HG03565 (cell line): ENCODE data around the gene PITPNM1.
"Not testable (repeated sequence)": the region's sequence is repeated elsewhere in the genome, so short reads cannot be mapped to it uniquely, and the experiment has no call there.

Experiments used
- ATAC-seq: cut with Tn5 transposase; IDR thresholded peaks from one replicate; pipeline ENCODE4 v1.9.1; 2021; ENCODE audit warnings: mild to moderate bottlenecking, moderate library complexity; ENCODE audit not compliant: unreplicated experiment

PITPNM1 gene

DNA sequence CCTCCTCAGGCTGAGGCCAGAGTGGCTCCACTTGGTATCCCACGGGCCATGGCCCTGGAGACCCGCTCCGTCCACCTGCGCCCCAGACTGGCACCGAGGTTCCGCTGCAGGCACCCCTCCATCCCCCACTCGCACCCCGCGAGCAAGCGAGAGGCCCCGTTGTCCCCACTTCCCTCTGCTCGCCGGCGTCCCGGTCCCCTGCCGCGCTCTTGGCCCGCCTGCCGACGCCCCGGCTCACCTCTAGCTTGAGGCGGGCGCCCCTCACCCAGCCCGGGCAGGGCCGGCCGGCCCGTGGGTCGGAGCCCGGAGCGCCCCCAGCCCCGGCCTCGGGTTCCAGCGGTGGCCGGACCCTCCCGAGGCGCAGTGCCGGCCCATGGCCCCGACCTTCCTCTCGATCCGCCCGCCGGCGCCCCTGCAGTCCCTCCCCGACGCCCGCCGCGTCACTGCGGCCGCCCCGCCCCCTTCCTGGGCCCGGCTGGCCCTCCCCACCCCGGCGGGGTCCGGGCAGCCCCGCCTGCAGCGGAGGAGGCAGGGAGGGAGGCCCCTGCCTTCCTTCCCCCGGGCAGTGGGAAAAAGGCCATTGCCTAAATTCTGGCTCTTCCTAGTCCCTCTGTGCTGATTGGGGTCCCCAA is at the start of gene PITPNM1:
PITPNM1 (minus strand) TSS at position 414 of the 632 bp plus-strand sequence. CDS start 1,183 bp downstream, outside the sequence.
- no peak for ATAC-seq

DNA sequence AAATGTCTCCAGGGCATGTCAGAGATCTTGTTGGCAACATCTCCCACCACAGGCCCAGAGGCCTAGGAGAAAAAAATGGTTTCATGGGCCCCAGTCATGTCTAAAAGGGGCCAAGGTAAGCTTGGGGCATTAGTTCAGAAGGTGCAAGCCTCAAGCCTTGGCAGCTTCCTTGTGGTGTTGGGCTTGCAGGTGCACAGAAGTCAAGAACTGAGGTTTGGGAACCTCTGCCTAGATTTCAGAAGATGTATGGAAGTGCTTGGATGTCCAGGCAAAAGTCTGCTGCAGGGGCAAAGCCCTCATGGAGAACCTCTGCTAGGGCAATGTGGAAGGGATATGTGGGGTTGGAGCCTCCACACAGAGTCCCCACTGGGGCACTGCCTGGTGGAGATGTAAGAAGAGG is 46.5 kb upstream of the PITPNM1 start:
- not testable (repeated sequence) for ATAC-seq

DNA sequence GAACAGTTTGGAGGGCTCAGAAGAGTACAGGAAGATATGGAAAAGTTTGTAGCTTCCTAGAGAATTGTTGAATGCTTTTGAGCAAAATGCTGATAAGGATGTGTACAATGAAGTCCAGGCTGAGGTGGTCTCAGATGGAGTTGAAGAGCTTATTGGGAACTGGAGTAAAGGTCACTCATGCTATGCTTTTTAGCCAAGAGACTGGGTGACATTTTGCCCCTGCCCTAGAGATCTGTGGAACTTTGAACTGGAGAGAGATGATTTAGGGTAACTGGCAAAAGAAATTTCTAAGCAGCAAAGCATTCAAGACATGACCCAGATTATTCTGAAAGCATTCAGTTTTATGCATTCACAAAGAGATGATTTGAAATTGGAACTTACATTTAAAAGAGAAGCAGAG is 46.0 kb upstream of the PITPNM1 start:
- ATAC-seq, result no peak

- ATAC-seq, result no peak
These were observed 43.5 kb upstream of the PITPNM1 start for GRCh38 chr11:67548555-67549110.

DNA sequence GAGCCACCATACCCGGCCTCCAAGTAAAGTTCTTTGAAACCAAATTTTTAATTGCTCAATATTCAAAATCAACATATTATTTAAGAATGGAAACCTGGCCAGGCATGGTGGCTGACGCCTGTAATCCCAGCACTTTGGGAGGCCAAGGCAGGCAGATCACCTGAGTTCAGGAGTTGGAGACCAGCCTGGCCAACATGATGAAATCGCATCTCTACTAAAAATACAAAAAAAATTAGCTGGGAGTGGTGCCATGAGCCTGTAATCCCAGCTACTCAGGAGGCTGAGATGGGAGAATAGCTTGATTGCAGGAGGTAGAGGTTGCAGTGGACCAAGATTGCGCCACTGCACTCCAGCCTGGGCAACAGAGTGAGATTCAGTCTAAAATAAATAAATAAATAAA is 42.9 kb upstream of the PITPNM1 start:
- ATAC-seq, result not testable (repeated sequence)

DNA sequence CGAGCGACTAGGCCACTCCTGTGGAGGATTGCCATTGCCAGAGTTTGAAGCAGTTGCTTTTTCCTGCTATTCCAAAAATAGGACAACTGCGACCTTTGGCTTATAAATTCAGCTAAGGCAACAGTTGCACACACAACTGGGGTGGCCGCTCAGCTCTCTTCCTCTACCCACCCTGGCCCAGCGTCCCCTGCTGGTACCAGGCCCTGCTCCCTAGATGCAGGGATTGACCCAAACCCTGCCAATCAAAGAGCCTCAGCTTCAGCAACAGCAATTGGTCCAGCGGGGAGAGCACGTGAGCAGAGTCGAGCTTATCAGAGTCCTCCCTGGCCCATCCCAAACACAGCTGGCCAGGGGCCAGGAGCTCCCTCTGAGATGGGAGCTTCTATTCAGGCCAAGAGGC is 40.1 kb upstream of the PITPNM1 start:
- no peak for ATAC-seq

DNA sequence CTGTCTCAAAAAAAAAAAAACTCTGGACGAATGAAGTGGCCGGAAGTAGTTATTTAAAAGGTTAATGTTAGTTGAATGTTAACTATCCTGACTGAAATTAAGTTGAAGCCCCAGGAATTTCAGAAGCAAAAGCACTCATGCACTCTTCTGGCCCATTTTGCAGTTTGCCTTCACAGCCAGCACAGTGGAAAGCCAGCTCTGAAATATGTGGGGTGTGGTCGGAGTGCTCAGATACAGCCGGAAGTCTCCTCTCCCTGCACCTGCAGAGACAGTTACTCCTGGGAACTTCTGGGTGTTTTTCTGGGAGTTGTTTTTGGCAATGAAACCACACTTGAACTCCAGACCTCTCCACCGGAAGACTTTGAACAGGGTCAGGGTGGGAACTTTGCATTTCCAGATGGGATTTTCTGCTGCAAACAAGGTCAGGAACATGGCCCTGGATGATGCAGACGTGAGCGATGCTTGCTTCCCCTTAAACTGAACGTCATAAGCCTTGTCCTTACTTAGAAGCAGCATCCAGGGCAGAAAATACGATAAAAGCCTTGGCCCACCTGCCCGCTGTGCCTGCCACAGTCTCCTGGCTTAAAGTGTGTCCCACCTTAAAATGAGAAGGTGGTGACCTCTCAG is 39.6 kb upstream of the PITPNM1 start:
- ATAC-seq, result no peak

DNA sequence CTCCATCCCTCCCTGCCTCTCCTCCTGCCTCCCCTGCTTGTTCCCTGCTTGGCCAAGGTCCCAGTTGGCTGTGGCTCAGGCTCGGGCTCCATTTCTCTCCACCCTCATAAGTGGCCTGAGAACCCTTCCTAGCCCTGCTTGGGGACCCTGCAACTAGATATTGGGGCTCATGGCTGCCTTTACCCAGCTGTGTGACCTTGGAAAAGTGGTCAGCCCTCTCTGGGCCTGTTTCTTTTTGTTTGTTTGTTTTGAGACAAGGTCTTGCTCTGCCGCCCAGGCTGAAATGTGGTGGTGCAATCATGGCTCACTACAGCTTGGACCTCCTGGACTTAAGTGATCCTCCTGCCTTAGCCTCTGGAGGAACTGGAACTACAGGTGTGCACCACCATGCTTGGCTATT is 38.4 kb upstream of the PITPNM1 start:
- no peak for ATAC-seq

DNA sequence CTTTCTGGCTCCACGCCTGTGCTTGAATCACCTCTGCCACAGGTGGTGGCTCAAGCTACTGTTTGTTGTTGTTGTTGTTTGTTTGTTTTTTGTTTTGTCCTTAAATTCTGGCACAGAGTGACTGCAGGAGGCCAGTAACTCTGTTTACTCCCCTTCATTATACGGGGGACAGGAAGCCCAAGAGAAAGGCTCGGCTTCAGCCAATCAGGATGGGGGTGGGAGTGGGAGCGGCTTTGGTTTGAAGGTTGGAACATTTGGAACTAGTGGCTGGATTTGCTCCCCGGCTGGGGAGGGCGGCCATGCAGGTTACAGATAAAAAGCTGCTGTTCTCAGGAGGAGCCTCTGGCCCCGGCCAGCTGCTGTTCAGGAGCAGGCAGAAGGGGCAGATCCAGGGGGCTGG is 37.8 kb upstream of the PITPNM1 start:
- no peak for ATAC-seq

DNA sequence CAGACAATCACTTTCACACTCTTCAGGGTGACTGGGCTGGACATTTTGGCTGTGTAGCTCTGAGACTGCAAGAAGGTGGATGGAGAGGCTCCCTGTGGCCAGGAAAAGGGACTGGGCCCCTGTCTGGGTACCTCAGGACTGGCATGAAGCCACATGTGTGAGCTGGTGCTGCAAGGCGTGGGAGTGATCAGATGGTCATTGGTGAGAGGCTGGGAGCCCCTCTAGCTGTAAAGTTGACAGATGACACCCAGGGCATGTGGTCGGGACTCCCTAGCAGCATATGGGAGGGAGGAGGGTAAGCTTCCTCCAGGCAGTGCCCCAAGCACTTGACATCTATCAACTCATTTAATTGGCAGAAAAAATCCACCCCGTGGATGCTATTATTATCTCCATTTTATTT is 37.0 kb upstream of the PITPNM1 start:
- ATAC-seq, result no peak

- no peak for ATAC-seq
These were observed 36.0 kb upstream of the PITPNM1 start for GRCh38 chr11:67541198-67541597.

- ATAC-seq, result no peak
These were observed 34.4 kb upstream of the PITPNM1 start for GRCh38 chr11:67539550-67539949.

DNA sequence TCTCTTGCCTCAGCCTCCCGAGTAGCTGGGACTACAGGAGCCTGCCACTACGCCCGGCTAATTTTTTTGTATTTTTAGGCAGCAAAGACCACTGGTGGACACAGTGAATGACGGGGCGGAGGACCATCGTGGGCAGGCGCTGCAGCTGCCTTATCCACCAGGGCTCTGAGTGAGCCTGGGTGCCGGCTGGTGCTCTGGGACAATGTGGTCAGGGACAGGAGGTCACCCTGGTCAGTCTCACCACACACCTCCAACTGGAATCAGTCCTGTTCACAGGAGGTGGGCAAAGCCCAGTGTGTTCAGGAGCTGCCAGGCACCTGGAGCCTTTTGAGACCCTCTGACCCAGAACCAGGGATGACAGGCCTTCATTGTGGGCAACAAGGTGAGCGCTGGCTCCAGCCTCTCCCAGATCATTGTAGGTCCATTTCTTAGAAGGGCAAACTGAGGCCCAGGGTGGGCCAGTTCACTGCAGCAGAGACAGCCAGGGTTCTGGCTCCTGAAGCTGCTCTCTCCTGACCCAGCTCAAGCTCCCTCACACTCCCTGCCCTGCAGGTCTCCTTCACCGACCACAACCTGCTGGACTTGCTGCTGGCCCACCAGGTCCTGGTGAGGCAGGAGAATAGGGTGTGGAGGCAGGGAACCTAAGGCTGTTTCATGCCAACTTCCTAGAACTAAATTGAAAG is 33.8 kb upstream of the PITPNM1 start:
- ATAC-seq, result no peak

DNA sequence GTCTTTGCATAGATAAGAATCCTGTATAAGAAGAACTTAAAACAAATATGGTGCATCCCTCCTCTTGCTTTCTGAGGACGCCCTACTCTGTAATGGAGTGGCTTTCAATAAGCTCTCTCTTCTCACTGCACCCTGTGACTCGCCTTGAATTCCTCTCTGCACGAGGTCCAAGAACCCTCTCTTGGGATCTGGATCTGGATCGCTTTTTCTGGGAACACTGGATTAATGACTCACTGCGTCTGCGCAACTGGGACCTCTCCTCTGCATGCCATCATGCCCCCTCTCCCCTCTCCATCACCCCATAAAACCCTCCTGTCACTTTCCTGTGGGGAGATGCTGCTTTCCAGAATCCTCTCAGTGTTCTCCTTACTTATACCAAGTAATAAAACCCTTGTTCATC is 33.1 kb upstream of the PITPNM1 start:
- no peak for ATAC-seq

- no peak for ATAC-seq
These were observed 30.4 kb upstream of the PITPNM1 start for GRCh38 chr11:67535561-67535960.

- no peak for ATAC-seq
These were observed 29.0 kb upstream of the PITPNM1 start for GRCh38 chr11:67534070-67534679.

DNA sequence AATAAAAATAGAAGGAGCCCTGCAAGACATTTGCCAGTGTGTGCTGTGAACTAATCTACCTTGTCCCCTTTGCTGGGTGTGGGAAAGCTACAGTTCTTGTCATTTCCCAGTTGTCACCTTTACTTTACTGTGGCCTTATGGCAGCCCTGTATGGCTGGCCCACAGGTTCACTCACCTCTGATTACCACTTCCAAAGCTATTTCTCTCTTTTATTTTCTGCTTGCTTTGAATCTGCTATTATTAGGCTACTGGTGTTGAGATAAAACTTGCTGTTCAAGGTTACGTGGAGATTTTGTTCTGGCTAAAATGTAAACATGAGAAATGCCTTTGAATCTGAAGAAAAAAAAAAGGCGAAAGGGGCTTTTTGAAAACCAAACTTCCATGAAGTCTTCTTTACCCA is 27.7 kb upstream of the PITPNM1 start:
- no peak for ATAC-seq

DNA sequence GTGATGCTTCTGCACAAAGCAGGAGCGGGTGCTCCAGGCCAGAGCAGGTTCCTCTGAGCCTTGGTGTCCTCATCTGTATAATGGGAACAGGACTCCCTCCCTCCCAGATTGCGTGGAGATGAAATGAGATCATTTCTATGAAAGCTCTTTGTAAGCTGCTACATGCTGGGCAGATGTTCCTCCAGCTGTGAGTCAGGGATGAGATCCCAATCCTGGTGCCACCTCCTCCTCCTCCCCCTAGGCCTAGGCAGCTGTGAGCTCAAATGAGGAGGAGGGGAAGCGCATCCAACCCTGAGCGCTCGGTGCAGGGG is 25.1 kb upstream of the PITPNM1 start:
- ATAC-seq, result no peak

DNA sequence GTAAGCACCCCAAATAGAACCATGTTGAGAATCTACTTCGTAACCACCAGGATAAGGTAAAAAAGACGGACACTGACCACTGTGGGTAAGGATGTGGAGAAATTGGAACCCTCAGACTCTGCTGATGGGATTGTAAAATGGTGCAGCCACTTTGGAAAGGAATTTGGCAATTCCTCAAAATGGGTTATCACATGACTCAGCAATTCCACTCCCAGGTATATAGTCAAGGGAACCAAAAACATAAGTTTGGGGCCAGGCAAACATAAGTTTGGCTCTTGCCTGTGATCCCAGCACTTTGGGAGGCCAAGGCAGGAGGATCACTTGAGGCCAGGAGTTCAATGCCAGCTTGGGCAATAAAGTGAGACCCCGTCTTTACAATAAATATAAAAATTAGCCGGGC is 23.2 kb upstream of the PITPNM1 start:
- no peak for ATAC-seq

- no peak for ATAC-seq
These were observed 20.3 kb upstream of the PITPNM1 start for GRCh38 chr11:67525275-67525976.

GRCh38 chr11:67524480-67524808 is 19.3 kb upstream of the PITPNM1 start:
- ATAC-seq, result no peak
